ENCODE measurements around the gene ZCCHC10. TPM values are rescaled to one million over a fixed set of nuclear protein-coding genes. Genes with fewer than 3 reads are reported as not detected.

Gene ZCCHC10
- total and polyA plus RNA-seq, 9 of the 15 experiments (the other 6 are each of a cell fraction or from before 2014, with no cell fraction given) = 11.9 to 146 (median 51.8) TPM

- TF ChIP-seq HNRNPH1 (optimal IDR thresholded peaks at IDR 0.05; ENCODE audit: low read depth, low read length) (no peak), HMG20A (CRISPR knock-in tag; conservative IDR thresholded peaks at IDR 0.05) (no peak), IRF2 (CRISPR knock-in tag; IDR thresholded peaks at IDR 0.05) (peak; percentile 35; the same call in 1 of the 2 replicates), ZNF253 (CRISPR knock-in tag; conservative IDR thresholded peaks at IDR 0.05) (no peak), RBM14 (IDR thresholded peaks at IDR 0.05; ENCODE audit: borderline replicate concordance, insufficient read depth, low read depth, low read length) (0 out of 2 replicates have a peak, but pooled peaks have one; percentile 75), PREB (CRISPR knock-in tag; IDR thresholded peaks at IDR 0.05) (0 out of 2 replicates have a peak, but pooled peaks have one; percentile 57), CHCHD3 (CRISPR knock-in tag; IDR thresholded peaks at IDR 0.05) (no peak), CREB3L1 (IDR thresholded peaks at IDR 0.05; ENCODE audit: borderline replicate concordance, low read depth) (no peak), FUS (optimal IDR thresholded peaks at IDR 0.05; ENCODE audit: low read depth, low read length) (no peak), SIN3A (IDR thresholded peaks at IDR 0.05; ENCODE audit: borderline replicate concordance in 2 of 2, control insufficient read depth in 1 of 2, low read depth in 2 of 2, low read length in 2 of 2) (peak in 1 of 2 experiments; percentile 92; a peak in 1 of 4 replicates), ZZZ3 (IDR thresholded peaks at IDR 0.05) (no peak), RFX5 (IDR thresholded peaks at IDR 0.05; ENCODE audit: low read depth, low read length) (no peak), SAP30 (IDR thresholded peaks at IDR 0.05; ENCODE audit: borderline replicate concordance, insufficient read depth, low read depth, low read length, poor library complexity, severe bottlenecking) (peak; percentile 79), NR2F6 (CRISPR knock-in tag; IDR thresholded peaks at IDR 0.05) (no peak), PHF21A (IDR thresholded peaks at IDR 0.05; ENCODE audit: borderline replicate concordance, low read depth) (no peak), DLX4 (CRISPR knock-in tag; IDR thresholded peaks at IDR 0.05) (no peak), KLF1 (tag; IDR thresholded peaks at IDR 0.05) (no peak), MBD2 (IDR thresholded peaks at IDR 0.05; ENCODE audit: borderline replicate concordance, low read depth) (no peak), SREBF1 (IDR thresholded peaks at IDR 0.05; ENCODE audit: borderline replicate concordance, low read depth, low read length) (no peak), ZNF444 (CRISPR knock-in tag; IDR thresholded peaks at IDR 0.05) (no peak), PRMT5 (CRISPR knock-in tag; IDR thresholded peaks at IDR 0.05) (no peak), CREB1 (IDR thresholded peaks at IDR 0.05) (no peak), CREB1 (CRISPR knock-in tag; IDR thresholded peaks at IDR 0.05) (no peak), C11orf30 (IDR thresholded peaks at IDR 0.05; ENCODE audit: low read depth) (no peak)
Measured at GRCh38 chr5:133052317-133053175, 26.2 kb upstream of the ZCCHC10 start (continued).
